Spleen (tissue), 11 donors: ENCODE data around the gene IGF1R. TPM values are rescaled to one million over a fixed set of nuclear protein-coding genes. Genes with fewer than 3 reads are reported as not detected.

Source experiments
- DNase-seq: peaks from one replicate; pipeline ENCODE4 v3.0.0-alpha.2; 2020
- H3K27ac ChIP-seq, 8 donors: fragments of 200-600 bp; sonication (generic) in 7 of 8; 1 replicate in 4 of 8; 2 replicates in 4 of 8; pipeline versions ENCODE4 v1.5.0 to v1.8.0; 2016 to 2021; ENCODE audit warnings: inconsistent platforms in 4 of 8, mild to moderate bottlenecking in 4 of 8, moderate library complexity in 1 of 8
- H3K27me3 ChIP-seq, 7 donors: fragments of 200-600 bp; sonication (generic) in 6 of 7; replicated peaks in 1 of 7; 1 replicate in 4 of 7; 2 replicates in 3 of 7; pipeline versions ENCODE4 v1.5.0 to v1.8.0; 2016 to 2021; ENCODE audit warnings: inconsistent platforms in 3 of 7, mild to moderate bottlenecking in 1 of 7
- H3K36me3 ChIP-seq, 6 donors: fragments of 200-600 bp; sonication (generic) in 5 of 6; 1 replicate in 4 of 6; 2 replicates in 2 of 6; pipeline versions ENCODE4 v1.5.0 to v1.8.0; 2016 to 2021; ENCODE audit warnings: inconsistent platforms in 2 of 6
- H3K4me1 ChIP-seq, 6 donors: fragments of 200-600 bp; sonication (generic) in 5 of 6; 1 replicate in 3 of 6; 2 replicates in 3 of 6; pipeline versions ENCODE4 v1.5.0 to v1.8.0; 2016 to 2021; ENCODE audit warnings: inconsistent platforms in 3 of 6
- H3K4me3 ChIP-seq, 8 donors: fragments of 200-600 bp; sonication (generic) in 7 of 8; 1 replicate in 4 of 8; 2 replicates in 4 of 8; pipeline versions ENCODE4 v1.5.0 to v1.8.0; 2016 to 2021; ENCODE audit warnings: inconsistent platforms in 4 of 8, mild to moderate bottlenecking in 4 of 8, moderate library complexity in 2 of 8
- H3K9me3 ChIP-seq, 8 donors: fragments of 200-600 bp; sonication (generic) in 7 of 8; 1 replicate in 4 of 8; 2 replicates in 4 of 8; pipeline versions ENCODE4 v1.5.0 to v1.8.0; 2016 to 2021; ENCODE audit warnings: inconsistent platforms in 4 of 8
- POLR2A ChIP-seq, 3 donors: fragments of 450-650 bp; IDR thresholded peaks; one replicate each; pipeline ENCODE4 v1.5.1; 2017; ENCODE audit warnings: antibody characterized with exemption in 3 of 3, mild to moderate bottlenecking in 1 of 3
- POLR2AphosphoS5 ChIP-seq, 3 donors: sonication (generic); formaldehyde crosslinking; IDR thresholded peaks; one replicate each; pipeline ENCODE4 v1.5.1; 2017; ENCODE audit warnings: antibody characterized with exemption in 3 of 3
- WGBS, 5 donors: extraction: QIAGEN DNeasy Blood & Tissue Kit in 3 of 5; methylation state at CpG; one replicate each; pipeline versions ENCODE4 v1.1.5 to v1.1.7; 2013 to 2018; 5-methylcytosine and 5-hydroxymethylcytosine counted together
- intact Hi-C: fragments of 100-400 bp; cut with DNase I; formaldehyde crosslinking; loops from one replicate; pipeline ENCODE4 v1.15.0; 2023; ENCODE audit warnings: low total_unique reads
- polyA plus RNA-seq, 3 donors: library from polyadenylated mRNA; stranded (reverse); fragments of 200-250 nt; gene quantifications; one replicate each; pipeline ENCODE4 v1.2.1, GENCODE V29; 2013
- total RNA-seq, 7 donors: library from RNA; depleted of rRNA in 3 of 7; stranded (reverse); fragments of >200 nt in 3 of 7; fragmentation: NEBNext Ultra II Directional in 4 of 7; extraction: Animal tissue kit (Norgen Biotek cat#: 25700) in 4 of 7; gene quantifications; one replicate each; pipeline versions ENCODE4 v1.1.0 to v1.2.1, GENCODE V29; 2016 to 2021
- TF ChIP-seq, protein P1 (sequence below), 11 experiments: fragments of 200-600 bp in 7 of 11; fragments of 450-650 bp in 4 of 11; sonication (generic) in 4 of 11; IDR thresholded peaks in 8 of 11; conservative IDR thresholded peaks in 3 of 11; 1 replicate in 7 of 11; 2 replicates in 4 of 11; pipeline versions ENCODE4 v1.4.0 to v1.8.0; 2016 to 2021; ENCODE audit warnings: antibody characterized with exemption in 11 of 11, inconsistent platforms in 4 of 11, mild to moderate bottlenecking in 1 of 11
- donor health status: healthy with polysubstance abuse.
- donor health status: DM: no; HTN: no; CAD: no; lungs with moderate emphysema.
- donor health status: DM: no; HTN: no; CAD: no.
- donor health status: Bipolar disorder and iron deficiency.
- donor health status: healthy.
- donor health status: DM: no; HTN: no; CAD: no.
- donor health status: DM: yes; HTN: yes; CAD: no.

Gene IGF1R
- total and polyA plus RNA-seq, 10 donors, result 1.1 to 104 (median 53.1) TPM

DNA sequence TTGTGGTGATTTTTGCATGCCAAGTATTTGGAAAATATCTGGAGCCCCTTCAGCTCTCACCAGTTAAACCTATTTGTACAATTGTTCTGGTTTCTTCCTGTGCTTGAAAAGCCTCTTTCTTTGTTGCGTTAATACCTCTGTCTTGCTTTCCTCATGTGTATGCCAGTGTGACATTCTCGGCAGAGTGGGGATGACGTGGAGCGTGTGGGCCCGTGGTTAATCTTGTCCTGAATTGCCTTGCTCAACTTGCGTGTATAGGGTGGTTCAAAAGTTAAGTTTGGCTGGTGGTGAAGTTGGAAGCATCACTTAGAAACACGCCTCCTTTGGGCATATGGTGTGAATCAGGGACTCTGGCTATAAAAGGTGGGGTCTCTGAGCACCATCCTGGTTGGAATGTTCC is 67.1 kb downstream of the IGF1R start:
- Histone ChIP-seq H3K27ac (no peak overlapping the region), H3K36me3 (peaks cover 0 to 18% (median 0%) of the 10 kb centered on the region in 6 donors), H3K4me1 (peaks cover 12 to 78% (median 52%) of the 10 kb centered on the region in 6 donors), H3K4me3 (no peak overlapping the region), H3K27me3 (no peaks in the 10 kb centered on the region), H3K9me3 (peaks cover 0 to 15% (median 10%) of the 10 kb centered on the region in 8 donors)
- no peak for DNase-seq
- no peak for TF ChIP-seq POLR2AphosphoS5 (IDR thresholded peaks at IDR 0.05)
- TF ChIP-seq, protein P1, sequence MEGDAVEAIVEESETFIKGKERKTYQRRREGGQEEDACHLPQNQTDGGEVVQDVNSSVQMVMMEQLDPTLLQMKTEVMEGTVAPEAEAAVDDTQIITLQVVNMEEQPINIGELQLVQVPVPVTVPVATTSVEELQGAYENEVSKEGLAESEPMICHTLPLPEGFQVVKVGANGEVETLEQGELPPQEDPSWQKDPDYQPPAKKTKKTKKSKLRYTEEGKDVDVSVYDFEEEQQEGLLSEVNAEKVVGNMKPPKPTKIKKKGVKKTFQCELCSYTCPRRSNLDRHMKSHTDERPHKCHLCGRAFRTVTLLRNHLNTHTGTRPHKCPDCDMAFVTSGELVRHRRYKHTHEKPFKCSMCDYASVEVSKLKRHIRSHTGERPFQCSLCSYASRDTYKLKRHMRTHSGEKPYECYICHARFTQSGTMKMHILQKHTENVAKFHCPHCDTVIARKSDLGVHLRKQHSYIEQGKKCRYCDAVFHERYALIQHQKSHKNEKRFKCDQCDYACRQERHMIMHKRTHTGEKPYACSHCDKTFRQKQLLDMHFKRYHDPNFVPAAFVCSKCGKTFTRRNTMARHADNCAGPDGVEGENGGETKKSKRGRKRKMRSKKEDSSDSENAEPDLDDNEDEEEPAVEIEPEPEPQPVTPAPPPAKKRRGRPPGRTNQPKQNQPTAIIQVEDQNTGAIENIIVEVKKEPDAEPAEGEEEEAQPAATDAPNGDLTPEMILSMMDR (IDR thresholded peaks at IDR 0.05 in 8 of 11, conservative IDR thresholded peaks at IDR 0.05 in 3 of 11), result no peak
- TF ChIP-seq POLR2A (IDR thresholded peaks at IDR 0.05), result no peak
- intact Hi-C loops, result no loop called here
- WGBS, 5 donors, result 71 to 80% (median 79%) methylated on average over 7 of the region's 7 CpGs

DNA sequence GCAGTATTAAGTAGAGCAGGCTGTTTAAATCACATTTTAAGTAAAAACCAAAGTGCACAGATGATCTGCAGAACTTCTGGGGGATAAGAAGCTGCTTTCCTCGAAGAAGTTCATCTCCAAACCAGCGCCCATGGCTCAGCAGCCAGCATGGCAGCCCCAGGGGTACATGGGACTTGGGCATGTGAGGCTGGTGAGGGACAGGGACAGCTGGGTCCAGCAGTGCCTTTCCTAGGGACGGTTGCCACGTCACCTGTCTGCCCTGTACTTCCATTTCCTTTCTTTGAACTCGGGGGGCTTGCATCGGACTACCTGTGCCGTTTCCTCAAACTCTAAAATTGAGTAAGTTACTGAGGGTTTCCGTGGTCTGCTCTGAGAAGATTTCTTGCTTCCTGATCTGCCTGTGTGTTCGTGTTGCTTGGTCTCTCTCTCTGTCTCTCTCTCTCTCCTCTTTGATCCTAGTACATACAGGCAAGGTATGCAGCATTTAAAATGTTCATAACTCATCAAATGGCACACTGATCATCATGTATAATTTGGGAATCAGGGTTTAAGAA is 67.6 kb downstream of the IGF1R start:
- intact Hi-C loops, result no loop called here
- Histone ChIP-seq H3K27me3 (no peaks in the 10 kb centered on the region), H3K4me1 (peaks cover 12 to 83% (median 52%) of the 10 kb centered on the region in 6 donors), H3K36me3 (peaks cover 0 to 13% (median 0%) of the 10 kb centered on the region in 6 donors), H3K27ac (no peak overlapping the region), H3K4me3 (no peak overlapping the region), H3K9me3 (peaks cover 0 to 13% (median 10%) of the 10 kb centered on the region in 8 donors)
- no peak for DNase-seq
- no peak for TF ChIP-seq POLR2A (IDR thresholded peaks at IDR 0.05)
- TF ChIP-seq, protein P1 (IDR thresholded peaks at IDR 0.05 in 8 of 11, conservative IDR thresholded peaks at IDR 0.05 in 3 of 11), result no peak
- no peak for TF ChIP-seq POLR2AphosphoS5 (IDR thresholded peaks at IDR 0.05)
- WGBS, 5 donors, result 28 to 43% (median 34%) methylated on average over 8 to 9 of the region's 9 CpGs

DNA sequence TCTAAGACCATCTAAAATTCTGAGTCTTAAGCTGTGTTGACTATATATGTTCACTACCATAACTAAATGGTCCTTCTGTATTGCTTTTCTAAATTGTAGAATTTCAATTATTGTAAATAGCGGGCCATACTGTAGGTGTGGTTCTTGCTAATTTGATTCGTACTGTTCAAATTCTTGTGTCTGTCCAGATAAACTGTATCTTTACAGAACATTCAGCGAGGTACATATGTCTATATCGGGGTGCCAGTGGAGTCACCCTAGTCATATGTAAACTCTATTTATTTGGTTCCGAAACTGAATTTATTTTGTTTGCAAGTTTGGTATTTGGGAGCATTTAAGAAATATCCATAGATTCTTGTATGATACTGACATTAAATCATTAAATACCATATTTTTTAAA is 69.0 kb downstream of the IGF1R start:
- no peak overlapping the region for H3K4me3 ChIP-seq
- DNase-seq, result no peak
- H3K27ac ChIP-seq, result no peak overlapping the region
- intact Hi-C loops, result no loop called here
- no peaks in the 10 kb centered on the region for H3K36me3 ChIP-seq
- H3K27me3 ChIP-seq, result no peaks in the 10 kb centered on the region
- peaks cover 0 to under 1% (median 0%) of the 10 kb centered on the region in 8 donors for H3K9me3 ChIP-seq
- TF ChIP-seq POLR2A (IDR thresholded peaks at IDR 0.05) (no peak), POLR2AphosphoS5 (IDR thresholded peaks at IDR 0.05) (no peak)
- TF ChIP-seq, protein P1 (IDR thresholded peaks at IDR 0.05 in 8 of 11, conservative IDR thresholded peaks at IDR 0.05 in 3 of 11), result no peak
- 94 to 99% (median 96%) methylated on average over 5 of the region's 5 CpGs for WGBS, 5 donors
- peaks cover 12 to 83% (median 54%) of the 10 kb centered on the region in 6 donors for H3K4me1 ChIP-seq

DNA sequence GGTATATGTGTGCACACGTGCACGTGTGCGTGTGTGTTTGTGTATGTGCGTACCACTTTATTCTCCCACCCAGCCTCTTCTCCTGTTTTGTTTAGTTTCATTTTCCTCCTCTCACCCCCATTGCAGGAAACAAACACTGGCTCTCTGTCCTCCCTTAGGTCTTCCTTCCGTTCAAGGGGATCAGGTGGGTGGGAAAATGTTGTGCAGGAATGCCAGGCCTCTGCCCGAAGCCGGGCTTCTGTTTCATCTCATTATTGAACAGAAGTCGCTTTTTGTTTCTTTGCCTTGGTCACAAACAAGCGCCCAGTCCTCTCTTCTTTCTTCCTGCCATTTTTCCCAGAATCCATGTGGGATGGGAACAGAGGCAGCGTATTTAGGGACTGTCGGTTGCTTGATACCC is 69.6 kb downstream of the IGF1R start:
- TF ChIP-seq POLR2AphosphoS5 (IDR thresholded peaks at IDR 0.05), result no peak
- no peak for TF ChIP-seq POLR2A (IDR thresholded peaks at IDR 0.05)
- TF ChIP-seq, protein P1 (IDR thresholded peaks at IDR 0.05 in 8 of 11, conservative IDR thresholded peaks at IDR 0.05 in 3 of 11), result no peak
- Histone ChIP-seq H3K9me3 (no peaks in the 10 kb centered on the region), H3K27ac (no peak overlapping the region), H3K4me1 (peaks cover 12 to 85% (median 51%) of the 10 kb centered on the region in 6 donors), H3K27me3 (no peaks in the 10 kb centered on the region), H3K36me3 (no peaks in the 10 kb centered on the region), H3K4me3 (no peak overlapping the region)
- no peak for DNase-seq
- 76 to 94% (median 84%) methylated on average over 11 of the region's 11 CpGs for WGBS, 5 donors
- intact Hi-C loops, result no loop called here
